GM18870 (cell line): Measurements from ENCODE around the gene CLIP2.

Experiments used
- ATAC-seq: cut with Tn5 transposase; IDR thresholded peaks from one replicate; pipeline ENCODE4 v1.9.1; 2021; ENCODE audit warnings: moderate library complexity; ENCODE audit not compliant: unreplicated experiment

The CLIP2 gene

DNA sequence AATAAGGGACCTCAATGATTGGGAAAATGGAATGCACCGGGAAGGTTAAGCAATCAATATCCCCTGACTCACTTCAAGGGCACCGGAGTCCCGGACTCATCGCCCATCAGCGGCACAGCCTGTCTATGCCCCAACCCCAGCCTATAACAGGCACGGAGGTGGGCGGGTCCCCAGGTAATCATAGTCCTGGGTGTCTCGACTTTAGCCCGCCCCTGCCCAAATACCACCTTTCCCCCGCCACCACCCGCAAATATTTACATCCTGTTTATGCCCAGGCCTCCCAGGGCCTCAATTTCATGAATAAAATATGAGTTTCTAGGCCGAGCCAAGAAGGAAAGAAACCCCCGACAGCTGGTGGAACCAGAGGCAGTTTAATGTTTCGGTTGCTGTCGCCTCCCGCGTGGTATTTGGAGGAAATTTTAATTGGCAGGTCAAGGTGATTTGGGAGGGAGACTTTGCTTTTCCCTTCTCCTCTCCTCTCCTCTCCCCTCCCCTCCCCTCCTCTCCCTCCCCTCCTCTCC is 19.4 kb upstream of the CLIP2 start:
- no peak for ATAC-seq

GRCh38 chr7:74271742-74272141 is 17.5 kb upstream of the CLIP2 start:
- ATAC-seq: no peak

- peak; percentile 66 for ATAC-seq
These were observed 16.7 kb upstream of the CLIP2 start for GRCh38 chr7:74272305-74273038.

DNA sequence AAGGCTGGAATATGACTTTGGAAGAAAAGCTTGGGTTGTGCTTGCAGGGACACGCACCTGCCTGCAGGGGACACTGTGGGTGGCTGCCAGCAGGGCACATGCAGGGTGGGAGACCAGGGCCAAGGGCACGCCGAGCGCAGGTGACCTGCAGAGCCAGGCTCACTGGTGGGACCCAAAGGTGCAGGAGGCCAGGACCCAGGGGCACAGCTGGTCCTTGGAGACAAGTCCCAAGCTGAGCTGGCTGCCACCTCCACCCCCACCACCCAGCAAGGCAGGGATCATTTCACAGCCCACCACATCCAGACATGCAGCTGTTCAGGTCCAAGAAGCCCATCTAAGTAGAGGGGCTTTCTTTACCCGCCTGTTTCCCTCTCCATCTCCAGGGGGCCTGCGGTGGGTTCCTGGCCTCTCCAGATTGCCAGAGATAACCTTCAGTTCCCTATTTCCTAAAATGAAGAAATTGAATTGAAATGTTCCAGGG is 13.8 kb upstream of the CLIP2 start:
- no peak for ATAC-seq

GRCh38 chr7:74277636-74278035 is 11.6 kb upstream of the CLIP2 start:
- ATAC-seq: no peak

- ATAC-seq: no peak
These were observed 8.2 kb upstream of the CLIP2 start for GRCh38 chr7:74280985-74281384.

DNA sequence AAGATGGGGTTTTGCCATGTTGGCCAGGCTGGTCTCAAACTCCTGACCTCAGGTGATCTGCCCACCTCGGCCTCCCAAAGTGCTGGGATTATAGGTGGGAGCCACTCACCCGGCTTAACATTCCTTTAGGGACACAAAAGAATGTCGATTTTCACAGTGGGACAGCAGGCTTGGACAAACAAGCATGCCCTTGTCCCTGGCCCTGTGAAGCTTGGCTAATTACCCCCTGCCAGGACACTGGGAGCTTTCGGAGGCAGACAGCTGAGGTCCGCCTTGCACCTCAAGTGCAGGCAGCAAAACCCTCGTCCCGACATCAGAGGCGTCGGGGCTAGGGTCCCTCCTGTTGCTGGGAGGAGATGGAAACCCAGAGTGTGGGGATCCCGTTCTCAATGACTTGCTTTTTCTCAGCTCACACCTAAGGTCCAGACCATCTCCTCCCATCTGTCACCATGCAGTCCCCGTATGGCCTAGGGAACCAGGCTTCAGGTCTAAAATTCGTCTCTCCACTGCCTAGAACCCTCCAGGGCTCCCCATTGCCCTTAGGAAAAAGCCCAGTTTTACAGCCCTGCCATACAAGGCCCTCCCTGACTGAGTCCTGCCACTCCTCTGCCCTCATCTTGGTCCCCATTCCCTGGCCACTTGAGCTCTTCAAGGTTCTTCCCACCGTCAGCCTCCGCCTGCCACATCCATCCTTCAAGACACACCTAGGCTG is 6.3 kb upstream of the CLIP2 start:
- no peak for ATAC-seq

DNA sequence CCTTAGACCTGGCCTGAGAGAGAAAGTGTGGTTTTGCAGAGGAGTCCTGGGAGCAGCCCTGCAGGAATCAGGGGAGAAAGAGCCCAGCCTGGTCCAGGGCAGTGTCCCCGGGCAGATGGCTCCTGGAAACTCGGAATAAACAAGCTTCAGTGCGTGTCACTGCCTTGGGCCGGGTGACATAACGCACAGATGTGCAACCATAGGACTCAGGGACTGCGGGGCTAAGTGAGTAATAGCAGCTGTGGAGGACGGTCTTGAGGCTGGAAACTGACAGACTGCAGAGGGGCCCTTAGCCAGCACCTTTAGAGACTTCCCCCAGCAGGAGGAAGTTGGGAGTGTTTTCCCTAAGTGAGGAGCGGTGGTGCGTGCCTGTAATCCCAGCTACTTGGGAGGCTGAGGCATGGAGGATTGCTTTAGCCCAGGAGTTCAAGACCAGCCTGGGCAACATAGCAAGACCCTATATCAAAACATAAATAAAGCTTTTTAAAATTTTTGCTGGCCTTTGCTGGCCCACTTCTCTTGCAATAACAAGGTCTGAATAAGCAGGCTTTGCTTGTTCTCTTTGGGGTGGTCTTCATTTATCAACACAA is 5.3 kb upstream of the CLIP2 start:
- no peak for ATAC-seq

DNA sequence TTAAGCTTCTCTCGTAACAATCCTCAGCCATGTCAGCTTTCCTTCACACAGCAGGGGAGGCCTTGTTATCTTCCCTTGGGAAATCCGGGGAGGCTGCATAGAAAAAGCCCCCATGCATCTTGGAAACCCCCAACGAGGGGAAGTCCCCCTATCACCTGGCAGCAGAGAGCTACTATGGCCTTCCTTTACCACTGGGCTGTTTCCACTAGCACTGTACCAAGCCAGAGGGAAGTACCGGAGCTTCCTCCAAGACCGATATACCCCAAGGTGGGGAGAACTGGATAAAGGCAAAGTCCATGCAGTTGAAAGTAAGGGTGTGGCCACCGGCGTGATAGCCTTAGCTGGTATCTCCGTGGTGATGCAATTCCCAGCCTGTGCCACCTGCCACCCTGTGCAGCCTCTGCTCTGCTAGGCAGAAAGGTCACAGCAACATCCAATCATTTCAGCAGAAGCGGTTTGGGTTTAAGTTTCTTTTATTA is 4.4 kb upstream of the CLIP2 start:
- ATAC-seq: peak; percentile 41

- no peak for ATAC-seq
These were observed 3.1 kb upstream of the CLIP2 start for GRCh38 chr7:74286131-74286530.

DNA sequence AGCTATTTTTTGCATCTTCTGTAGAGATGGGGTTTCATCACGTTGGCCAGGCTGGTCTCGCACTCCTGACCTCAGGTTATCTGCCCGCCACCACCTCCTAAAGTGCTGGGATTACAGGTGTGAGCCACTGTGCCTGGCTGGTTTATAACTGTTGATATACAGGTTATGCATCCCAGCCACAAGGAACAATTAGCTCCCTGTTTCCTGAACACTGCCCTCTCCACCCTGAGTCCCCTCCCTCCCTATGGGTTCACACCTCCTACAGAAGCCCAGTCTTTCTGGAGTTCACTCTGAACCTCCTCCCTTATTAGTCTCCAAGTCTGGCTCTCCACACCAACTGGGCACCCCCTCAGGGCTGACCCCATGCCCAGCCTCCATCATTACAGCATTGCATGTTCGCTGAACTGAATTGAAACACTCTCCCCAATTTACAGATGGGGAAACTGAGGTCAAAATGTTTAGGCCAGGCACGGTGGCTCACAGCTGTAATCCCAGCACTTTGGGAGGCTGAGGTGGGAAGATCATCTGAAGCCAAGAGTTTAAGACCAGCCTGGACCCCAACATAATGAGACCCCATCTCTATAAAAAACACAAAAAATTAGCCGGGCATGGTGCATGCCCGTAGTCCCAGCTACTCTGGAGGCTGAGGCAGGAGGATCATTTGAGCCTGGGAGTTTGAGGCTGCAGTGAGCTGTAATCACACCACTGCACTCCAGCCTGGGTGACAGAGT is 1.7 kb upstream of the CLIP2 start:
- ATAC-seq: no peak

- no peak for ATAC-seq
These were observed 949 bp upstream of the CLIP2 start for GRCh38 chr7:74288034-74288881.

- no peak for ATAC-seq
These were observed 699 bp downstream of the CLIP2 start for GRCh38 chr7:74289659-74290552.

DNA sequence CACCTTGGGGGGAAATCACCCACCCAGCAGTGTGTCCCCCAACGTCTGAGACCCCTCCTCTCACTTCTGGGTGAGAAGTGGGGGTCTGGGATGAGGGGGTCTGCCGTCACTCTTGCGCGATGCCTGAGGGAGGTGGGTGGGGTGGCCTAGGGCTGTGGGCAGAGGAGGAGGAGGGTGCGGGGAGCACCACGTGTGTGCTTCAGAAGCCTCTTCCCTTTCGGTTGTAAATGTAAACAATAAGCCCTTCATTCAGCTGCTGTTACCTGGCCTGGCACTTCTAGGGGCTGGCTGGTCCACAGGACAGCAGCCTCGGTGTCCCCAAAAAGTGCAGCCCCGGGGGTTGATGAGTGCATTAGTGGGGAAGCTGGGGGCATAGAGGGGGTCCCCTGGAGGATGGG is 1.3 kb downstream of the CLIP2 start:
- no peak for ATAC-seq

DNA sequence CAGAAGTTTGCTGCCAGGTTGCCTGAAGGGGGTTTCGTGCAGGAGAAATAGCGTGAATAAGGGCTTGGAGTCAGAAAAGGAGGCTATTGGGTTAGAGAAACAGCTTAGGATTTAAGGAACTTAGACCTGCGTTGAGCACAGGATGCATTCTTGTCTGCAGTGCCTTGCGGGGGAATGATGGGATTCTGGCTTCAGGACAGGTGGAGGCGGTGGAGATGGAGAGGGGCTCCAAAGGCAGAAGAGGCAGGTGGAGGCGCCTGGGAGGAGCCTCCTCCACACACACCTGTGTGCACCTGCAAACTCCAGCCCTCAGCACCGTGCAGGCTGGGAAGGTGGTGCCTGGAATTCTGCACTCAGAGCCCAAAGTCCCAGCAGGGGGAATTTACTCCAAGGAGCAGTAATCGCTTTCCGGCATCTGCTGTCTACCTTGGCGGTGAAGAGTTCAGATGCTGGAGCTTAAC is 1.8 kb downstream of the CLIP2 start:
- ATAC-seq: no peak

GRCh38 chr7:74291535-74291934 is 2.3 kb downstream of the CLIP2 start:
- ATAC-seq: no peak

GRCh38 chr7:74292757-74293576 is 3.8 kb downstream of the CLIP2 start:
- no peak for ATAC-seq

GRCh38 chr7:74293577-74293908 is 4.3 kb downstream of the CLIP2 start:
- ATAC-seq: no peak
